Skeletal muscle tissue (tissue), 4 donors: ENCODE data around the gene TLE3. TPM values are rescaled to one million over a fixed set of nuclear protein-coding genes. Genes with fewer than 3 reads are reported as not detected.

ENCODE experiments used
- H3K27ac ChIP-seq: one replicate; pipeline ENCODE4 v1.7.0; 2013; ENCODE audit warnings: mild to moderate bottlenecking, low read depth, low read length, inconsistent platforms
- H3K27me3 ChIP-seq, 3 donors: one replicate each; pipeline ENCODE4 v1.7.0; 2013; ENCODE audit warnings: low read length in 3 of 3; ENCODE audit not compliant: control insufficient read depth in 3 of 3, insufficient read depth in 3 of 3
- H3K36me3 ChIP-seq, 3 donors: one replicate each; pipeline ENCODE4 v1.7.0; 2013; ENCODE audit warnings: low read length in 3 of 3; ENCODE audit not compliant: control insufficient read depth in 3 of 3, insufficient read depth in 3 of 3
- H3K4me1 ChIP-seq, 3 donors: one replicate each; pipeline ENCODE4 v1.7.0; 2013; ENCODE audit warnings: low read length in 3 of 3, mild to moderate bottlenecking in 3 of 3; ENCODE audit not compliant: control insufficient read depth in 3 of 3, insufficient read depth in 3 of 3
- H3K4me3 ChIP-seq, 3 donors: one replicate each; pipeline ENCODE4 v1.7.0; 2013; ENCODE audit warnings: low read length in 3 of 3
- H3K9ac ChIP-seq, 3 donors: one replicate each; pipeline ENCODE4 v1.7.0; 2013; ENCODE audit warnings: low read length in 3 of 3, mild to moderate bottlenecking in 3 of 3, moderate library complexity in 2 of 3, low read depth in 1 of 3
- H3K9me3 ChIP-seq, 3 donors: one replicate each; pipeline ENCODE4 v1.7.0; 2013; ENCODE audit warnings: low read length in 3 of 3; ENCODE audit not compliant: control insufficient read depth in 3 of 3
- total RNA-seq: library from RNA; depleted of rRNA; stranded (reverse); fragments of >200 nt; gene quantifications from one replicate; pipeline ENCODE4 v1.2.3, GENCODE V29; 2014
- donor health status: Osteomylitis.

The TLE3 gene
- total RNA-seq, 1 donor from 2014 or later: 13.6 TPM

GRCh38 chr15:70100474-70101341, 3.0 kb upstream of the TLE3 start:
- H3K9me3 ChIP-seq: no peaks in the 10 kb centered on the region
- peaks cover 21 to 31% (median 21%) of the 10 kb centered on the region in 3 donors for H3K4me1 ChIP-seq
- H3K9ac ChIP-seq: peak overlapping the region in 2 of 3 donors; percentile 56 to 57
- H3K27me3 ChIP-seq: no peaks in the 10 kb centered on the region
- peak overlapping the region; percentile 56 to 60 (median 60) for H3K4me3 ChIP-seq
- H3K36me3 ChIP-seq: no peaks in the 10 kb centered on the region
- H3K27ac ChIP-seq: peak overlapping the region; percentile 73

- Histone ChIP-seq H3K27me3 (no peaks in the 10 kb centered on the region), H3K9me3 (no peaks in the 10 kb centered on the region), H3K4me1 (peaks cover 27 to 38% (median 27%) of the 10 kb centered on the region in 3 donors), H3K36me3 (no peaks in the 10 kb centered on the region), H3K9ac (peak overlapping the region in 2 of 3 donors; percentile 56 to 57), H3K27ac (peak overlapping the region; percentile 91), H3K4me3 (peak overlapping the region; percentile 52 to 60 (median 56))
Observed at GRCh38 chr15:70099967-70100473, 2.3 kb upstream of the TLE3 start.

- H3K9me3 ChIP-seq: no peaks in the 10 kb centered on the region
- H3K27ac ChIP-seq: peak overlapping the region; percentile 91
- peak overlapping the region; percentile 56 to 67 (median 66) for H3K4me3 ChIP-seq
- H3K27me3 ChIP-seq: no peaks in the 10 kb centered on the region
- H3K4me1 ChIP-seq: peaks cover 34 to 44% (median 34%) of the 10 kb centered on the region in 3 donors
- peak overlapping the region; percentile 65 to 92 (median 90) for H3K9ac ChIP-seq
- H3K36me3 ChIP-seq: no peaks in the 10 kb centered on the region
Observed at GRCh38 chr15:70099167-70099966, 1.6 kb upstream of the TLE3 start.

GRCh38 chr15:70098461-70099166, 897 bp upstream of the TLE3 start:
- H3K9me3 ChIP-seq: no peaks in the 10 kb centered on the region
- H3K9ac ChIP-seq: peak overlapping the region; percentile 65 to 92 (median 90)
- H3K36me3 ChIP-seq: no peaks in the 10 kb centered on the region
- H3K4me3 ChIP-seq: peak overlapping the region; percentile 66 to 75 (median 67)
- no peaks in the 10 kb centered on the region for H3K27me3 ChIP-seq
- peak overlapping the region; percentile 91 for H3K27ac ChIP-seq
- H3K4me1 ChIP-seq: peaks cover 34 to 46% (median 40%) of the 10 kb centered on the region in 3 donors

GRCh38 chr15:70098153-70098460, 390 bp upstream of the TLE3 start:
- Histone ChIP-seq H3K27me3 (no peaks in the 10 kb centered on the region), H3K36me3 (no peaks in the 10 kb centered on the region), H3K4me3 (peak overlapping the region; percentile 75 to 91 (median 80)), H3K9ac (peak overlapping the region; percentile 65 to 92 (median 90)), H3K27ac (peak overlapping the region; percentile 91), H3K4me1 (peaks cover 39 to 52% (median 45%) of the 10 kb centered on the region in 3 donors), H3K9me3 (no peaks in the 10 kb centered on the region)

GRCh38 chr15:70097063-70097320, 725 bp downstream of the TLE3 start:
- Histone ChIP-seq H3K4me3 (peak overlapping the region; percentile 75 to 91 (median 80)), H3K36me3 (peaks cover 0 to 3% (median 0%) of the 10 kb centered on the region in 3 donors), H3K27ac (peak overlapping the region; percentile 91), H3K4me1 (peaks cover 45 to 56% (median 56%) of the 10 kb centered on the region in 3 donors), H3K27me3 (no peaks in the 10 kb centered on the region), H3K9me3 (no peaks in the 10 kb centered on the region), H3K9ac (peak overlapping the region; percentile 74 to 90 (median 80))

- Histone ChIP-seq H3K4me1 (peaks cover 45 to 56% (median 53%) of the 10 kb centered on the region in 3 donors), H3K9me3 (no peaks in the 10 kb centered on the region), H3K9ac (peak overlapping the region; percentile 74 to 90 (median 80)), H3K36me3 (peaks cover 0 to 3% (median 0%) of the 10 kb centered on the region in 3 donors), H3K27me3 (no peaks in the 10 kb centered on the region), H3K4me3 (peak overlapping the region; percentile 71 to 91 (median 80)), H3K27ac (peak overlapping the region; percentile 91)
Observed at GRCh38 chr15:70096215-70097062, 1.3 kb downstream of the TLE3 start.

- peak overlapping the region; percentile 71 to 91 (median 80) for H3K4me3 ChIP-seq
- peaks cover 0 to 6% (median 3%) of the 10 kb centered on the region in 3 donors for H3K36me3 ChIP-seq
- peak overlapping the region in 2 of 3 donors; percentile 80 to 90 for H3K9ac ChIP-seq
- no peaks in the 10 kb centered on the region for H3K27me3 ChIP-seq
- H3K4me1 ChIP-seq: peaks cover 44 to 53% (median 48%) of the 10 kb centered on the region in 3 donors
- H3K9me3 ChIP-seq: no peaks in the 10 kb centered on the region
- H3K27ac ChIP-seq: peak overlapping the region; percentile 91
Observed at GRCh38 chr15:70095408-70096214, 2.1 kb downstream of the TLE3 start.
